Left ventricle myocardium inferior (tissue), 1 donor: ENCODE measurements around the gene MED4. TPM values are rescaled to one million over a fixed set of nuclear protein-coding genes. Genes with fewer than 3 reads are reported as not detected.

Experiments used
- DNase-seq: peaks from one replicate; pipeline ENCODE4 v3.0.0-alpha.2; 2020
- H3K27ac ChIP-seq: fragments of 200-600 bp; replicated peaks from 2 replicates; pipeline ENCODE4 v1.8.0; 2021
- H3K27me3 ChIP-seq: fragments of 200-600 bp; 2 replicates; pipeline ENCODE4 v1.8.0; 2021; ENCODE audit warnings: low read depth
- H3K36me3 ChIP-seq: fragments of 200-600 bp; 2 replicates; pipeline ENCODE4 v1.8.0; 2021
- H3K4me1 ChIP-seq: fragments of 200-600 bp; 2 replicates; pipeline ENCODE4 v1.8.0; 2021
- H3K4me3 ChIP-seq: fragments of 200-600 bp; 2 replicates; pipeline ENCODE4 v1.8.0; 2021; ENCODE audit warnings: mild to moderate bottlenecking, moderate library complexity
- H3K9me3 ChIP-seq: fragments of 200-600 bp; replicated peaks from 2 replicates; pipeline ENCODE4 v1.8.0; 2021
- CTCF ChIP-seq: fragments of 200-600 bp; IDR thresholded peaks from 2 replicates; pipeline ENCODE4 v1.8.0; 2021; ENCODE audit warnings: antibody characterized with exemption, mild to moderate bottlenecking, borderline replicate concordance
- intact Hi-C: fragments of 100-400 bp; cut with micrococcal nuclease; formaldehyde crosslinking; loops from one replicate; pipeline ENCODE4 v1.11.0; 2022
- total RNA-seq: library from RNA; stranded (reverse); fragmentation: NEBNext Ultra II Directional; extraction: Animal tissue kit (Norgen Biotek cat#: 25700); gene quantifications from one replicate; pipeline ENCODE4 v1.2.1, GENCODE V29; 2021
- donor health status: DM: no; HTN: yes; CAD: no; lungs with severe emphysema.

Gene MED4
- total RNA-seq, 1 donor from 2014 or later = 39.4 TPM

- DNase-seq = peak; percentile 93
- TF ChIP-seq CTCF = peak; percentile 98
- peak within 1 kb of the TSS; percentile 99 for H3K27ac ChIP-seq
- intact Hi-C loops = no loop called here
- H3K9me3 ChIP-seq = no peaks in the 10 kb centered on the region
- peaks cover 25% of the 10 kb centered on the region for H3K4me1 ChIP-seq
- H3K4me3 ChIP-seq = peak within 1 kb of the TSS; percentile 79
- no peaks in the 10 kb centered on the region for H3K27me3 ChIP-seq
- peaks cover 16% of the 10 kb centered on the region for H3K36me3 ChIP-seq
Measured at GRCh38 chr13:48037346-48038173, 57.3 kb downstream of the MED4 start, which contains the start of gene NUDT15. TSS of gene NUDT15 (plus strand) at chr13:48037726. CDS start at chr13:48037747, 21 bp downstream.

GRCh38 chr13:48029859-48030258, 65.0 kb downstream of the MED4 start:
- intact Hi-C loops = no loop called here
- H3K27me3 ChIP-seq = no peaks in the 10 kb centered on the region

GRCh38 chr13:48028066-48028465, 66.8 kb downstream of the MED4 start:
- Histone ChIP-seq H3K36me3 (peaks cover 11% of the 10 kb centered on the region), H3K27me3 (no peaks in the 10 kb centered on the region), H3K9me3 (peaks cover 15% of the 10 kb centered on the region), H3K4me1 (no peaks in the 10 kb centered on the region), H3K4me3 (no peak overlapping the region), H3K27ac (no peak overlapping the region)
- intact Hi-C loops = no loop called here
- DNase-seq = no peak
- TF ChIP-seq CTCF = no peak

More at GRCh38 chr13:48029859-48030258, 65.0 kb downstream of the MED4 start:
- H3K27ac ChIP-seq = no peak overlapping the region
- no peak for DNase-seq
- H3K4me3 ChIP-seq = no peak overlapping the region
- peaks cover 12% of the 10 kb centered on the region for H3K9me3 ChIP-seq
- H3K36me3 ChIP-seq = peaks cover 11% of the 10 kb centered on the region
- TF ChIP-seq CTCF = no peak
- no peaks in the 10 kb centered on the region for H3K4me1 ChIP-seq

Other genes with a start within 250 kb of the MED4 start
- 160 TPM for gene SUCLA2, start 93.8 kb downstream of the MED4 start, total RNA-seq
- gene NUDT15, start 57.4 kb downstream of the MED4 start, total RNA-seq = 13.2 TPM
- gene ITM2B, start 138.1 kb upstream of the MED4 start, total RNA-seq = 533 TPM
- gene RB1, start 208.6 kb upstream of the MED4 start, total RNA-seq = 23.8 TPM